Measurements from ENCODE around the gene SLC16A5.
A peak's percentile ranks its signal among the peaks of the same experiment; 100 is the strongest.
"Not testable (repeated sequence)": the region's sequence is repeated elsewhere in the genome, so short reads cannot be mapped to it uniquely, and the experiment has no call there.

Gene SLC16A5

GRCh38 chr17:75124041-75124818 lies 36.5 kb downstream of the SLC16A5 start:
- peak; percentile 98 for DNase-seq (ENCODE audit: insufficient read length, low spot score)
- peak; percentile 52 for TF ChIP-seq POLR2A (IDR thresholded peaks at IDR 0.05; ENCODE audit: low read depth, low read length)
- FAIRE-seq, result peak; percentile 76

DNA sequence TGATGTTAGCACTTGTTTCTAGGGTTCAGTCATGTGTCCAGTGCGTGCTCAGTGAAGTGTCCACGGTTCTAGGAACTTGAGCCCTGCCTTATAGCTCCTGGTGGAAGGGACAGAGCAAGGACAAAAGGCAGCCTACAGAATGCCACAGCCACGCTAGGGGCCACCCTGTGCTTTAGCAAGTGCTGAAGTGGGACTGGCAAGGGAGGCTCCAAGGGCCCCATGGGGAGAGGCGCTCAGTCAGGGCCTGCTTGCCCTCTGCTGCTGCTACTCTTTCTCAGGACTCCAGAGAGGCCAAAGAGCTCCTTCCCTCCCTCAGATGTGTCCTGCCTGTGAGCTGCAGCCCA lies 37.0 kb downstream of the SLC16A5 start:
- no peak for TF ChIP-seq POLR2A (IDR thresholded peaks at IDR 0.05; ENCODE audit: low read depth, low read length)
- FAIRE-seq (no peak), DNase-seq (ENCODE audit: insufficient read length, low spot score) (no peak)

GRCh38 chr17:75125984-75126383 lies 38.2 kb downstream of the SLC16A5 start:
- FAIRE-seq, result no peak

GRCh38 chr17:75126954-75127353 lies 39.2 kb downstream of the SLC16A5 start:
- FAIRE-seq (no peak), DNase-seq (ENCODE audit: insufficient read length, low spot score) (no peak)
- no peak for TF ChIP-seq POLR2A (IDR thresholded peaks at IDR 0.05; ENCODE audit: low read depth, low read length)

More at GRCh38 chr17:75125984-75126383, 38.2 kb downstream of the SLC16A5 start:
- no peak for DNase-seq (ENCODE audit: insufficient read length, low spot score)
- TF ChIP-seq POLR2A (IDR thresholded peaks at IDR 0.05; ENCODE audit: low read depth, low read length), result no peak

DNA sequence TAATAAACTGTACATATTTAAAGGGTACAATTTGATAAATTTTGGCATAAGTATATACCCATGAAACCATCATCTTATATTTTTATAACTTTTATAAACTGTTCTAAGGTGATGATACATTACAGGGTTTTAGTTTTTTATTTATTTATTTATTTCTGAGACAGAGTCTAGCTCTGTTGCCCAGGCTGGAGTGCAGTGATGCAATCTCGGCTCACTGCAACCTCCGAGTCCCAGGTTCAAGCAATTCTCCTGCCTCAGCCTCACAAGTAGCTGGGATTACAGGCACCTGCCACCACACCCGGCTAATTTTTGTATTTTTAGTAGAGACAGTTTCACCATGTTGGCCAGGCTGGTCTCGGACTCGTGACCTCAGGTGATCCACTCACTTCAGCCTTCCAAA lies 40.2 kb downstream of the SLC16A5 start:
- not testable (repeated sequence) for DNase-seq (ENCODE audit: insufficient read length, low spot score); FAIRE-seq

DNA sequence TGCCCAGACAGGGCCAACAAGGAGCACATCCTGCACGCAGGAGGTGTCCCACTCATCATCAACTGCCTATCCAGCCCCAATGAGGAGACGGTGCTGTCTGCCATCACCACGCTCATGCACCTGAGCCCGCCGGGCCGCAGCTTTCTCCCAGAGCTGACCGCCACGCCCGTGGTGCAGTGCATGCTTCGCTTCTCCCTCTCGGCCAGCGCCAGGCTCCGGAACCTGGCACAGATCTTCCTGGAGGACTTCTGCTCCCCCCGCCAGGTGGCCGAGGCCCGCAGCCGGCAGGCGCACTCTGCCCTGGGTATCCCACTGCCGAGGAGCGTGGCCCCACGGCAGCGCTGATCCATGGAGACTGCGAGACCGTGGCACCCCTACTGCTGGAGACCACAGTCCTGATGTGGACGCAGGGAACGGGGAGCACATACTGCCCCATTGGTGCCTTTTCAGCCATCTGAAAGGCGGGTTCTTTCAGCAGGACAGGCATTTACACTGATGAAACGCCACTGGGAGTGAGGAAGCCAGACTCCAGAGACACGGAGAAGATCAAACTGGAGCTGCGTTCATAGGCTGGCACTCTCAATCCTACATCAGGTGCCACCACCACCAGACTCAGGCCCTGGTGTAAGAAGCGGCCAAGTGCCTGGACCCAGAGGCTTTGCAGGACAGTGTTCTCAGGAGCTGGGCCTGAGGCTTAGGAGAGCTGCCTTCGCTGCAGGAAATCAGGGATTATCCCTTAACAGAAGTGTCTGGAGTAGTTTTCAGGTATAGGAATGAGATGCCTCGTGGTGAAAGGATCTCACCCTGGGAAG lies 41.1 kb downstream of the SLC16A5 start:
- DNase-seq (ENCODE audit: insufficient read length, low spot score) (no peak), FAIRE-seq (no peak)
- no peak for TF ChIP-seq POLR2A (IDR thresholded peaks at IDR 0.05; ENCODE audit: low read depth, low read length)

- no peak for TF ChIP-seq POLR2A (IDR thresholded peaks at IDR 0.05; ENCODE audit: low read depth, low read length)
- no peak for FAIRE-seq
- DNase-seq (ENCODE audit: insufficient read length, low spot score), result no peak
Observed at GRCh38 chr17:75129576-75129975, 41.8 kb downstream of the SLC16A5 start.

- no peak for TF ChIP-seq POLR2A (IDR thresholded peaks at IDR 0.05; ENCODE audit: low read depth, low read length)
- DNase-seq (ENCODE audit: insufficient read length, low spot score) (no peak), FAIRE-seq (no peak)
Observed at GRCh38 chr17:75130059-75130631, 42.4 kb downstream of the SLC16A5 start.

GRCh38 chr17:75130632-75131277 lies 43.0 kb downstream of the SLC16A5 start:
- TF ChIP-seq POLR2A (IDR thresholded peaks at IDR 0.05; ENCODE audit: low read depth, low read length), result 0 out of 2 replicates have a peak, but pooled peaks have one; percentile 20
- FAIRE-seq, result no peak
- DNase-seq (ENCODE audit: insufficient read length, low spot score), result no peak

- FAIRE-seq (no peak), DNase-seq (ENCODE audit: insufficient read length, low spot score) (peak; percentile 87)
- peak; percentile 60 for TF ChIP-seq POLR2A (IDR thresholded peaks at IDR 0.05; ENCODE audit: low read depth, low read length)
Observed at GRCh38 chr17:75131278-75132017, 43.7 kb downstream of the SLC16A5 start, which contains the start of gene NT5C. Gene NT5C (minus strand): TSS chr17:75131742. CDS start chr17:75131707, 35 bp downstream.

DNA sequence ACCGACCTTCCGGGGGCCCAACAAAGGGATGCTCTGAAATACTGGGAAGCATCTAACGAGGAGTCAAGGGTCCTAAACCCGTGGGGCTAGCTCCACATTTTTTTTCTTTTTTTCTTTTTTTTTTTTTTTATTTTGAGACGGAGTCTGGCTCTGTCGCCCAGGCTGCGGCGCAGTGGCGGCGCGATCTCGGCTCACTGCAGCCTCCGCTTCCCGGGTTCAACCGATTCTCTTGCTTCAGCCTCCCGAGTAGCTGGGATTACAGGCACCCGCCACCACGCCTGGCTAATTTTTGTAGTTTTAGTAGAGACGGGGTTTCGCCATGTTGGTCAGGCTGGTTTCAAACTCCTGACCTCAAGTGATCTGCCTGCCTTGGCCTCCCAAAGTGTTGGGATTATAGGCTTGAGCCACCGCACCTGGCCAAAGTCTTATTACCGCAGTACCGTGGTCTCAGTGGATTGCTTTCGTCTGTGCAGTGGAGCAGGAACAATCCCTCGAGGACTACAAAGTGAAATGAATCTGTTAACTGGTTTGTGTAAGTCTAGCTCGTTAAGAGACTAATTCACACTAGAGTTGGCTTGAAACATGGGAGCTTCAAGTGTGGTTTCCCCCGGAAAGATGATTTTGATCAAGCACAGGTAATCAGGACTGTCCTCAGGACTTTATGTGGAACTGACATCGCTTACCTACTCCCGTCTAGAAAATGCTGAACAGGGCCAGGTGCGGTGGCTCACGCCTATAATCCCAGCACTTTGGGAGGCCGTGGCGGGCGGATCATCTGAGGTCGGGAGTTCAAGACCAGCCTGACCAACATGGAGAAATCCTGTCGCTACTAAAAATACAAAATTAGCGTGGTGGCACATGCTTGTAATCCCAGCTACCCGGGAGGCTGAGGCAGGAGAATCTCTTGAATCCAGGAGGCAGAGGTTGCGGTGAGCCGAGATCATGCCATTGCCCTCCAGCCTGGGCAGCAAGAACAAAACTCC lies 44.6 kb downstream of the SLC16A5 start:
- not testable (repeated sequence) for DNase-seq (ENCODE audit: insufficient read length, low spot score); FAIRE-seq

- no peak for TF ChIP-seq POLR2A (IDR thresholded peaks at IDR 0.05; ENCODE audit: low read depth, low read length)
- DNase-seq (ENCODE audit: insufficient read length, low spot score) (no peak), FAIRE-seq (no peak)
Observed at GRCh38 chr17:75133001-75133400, 45.2 kb downstream of the SLC16A5 start.

GRCh38 chr17:75133607-75134347 lies 46.0 kb downstream of the SLC16A5 start:
- not testable (repeated sequence) for DNase-seq (ENCODE audit: insufficient read length, low spot score)

More at GRCh38 chr17:75133607-75134347, 46.0 kb downstream of the SLC16A5 start:
- not testable (repeated sequence) for FAIRE-seq
